Suppressor macrophage treated with lipopolysaccharide for 1 hour (primary cell): ENCODE measurements around the gene MLYCD.

Experiments used
- DNase-seq, 3 donors: peaks; one replicate each; pipeline ENCODE4 v3.0.0-alpha.2; 2020 to 2022

MLYCD gene

DNA sequence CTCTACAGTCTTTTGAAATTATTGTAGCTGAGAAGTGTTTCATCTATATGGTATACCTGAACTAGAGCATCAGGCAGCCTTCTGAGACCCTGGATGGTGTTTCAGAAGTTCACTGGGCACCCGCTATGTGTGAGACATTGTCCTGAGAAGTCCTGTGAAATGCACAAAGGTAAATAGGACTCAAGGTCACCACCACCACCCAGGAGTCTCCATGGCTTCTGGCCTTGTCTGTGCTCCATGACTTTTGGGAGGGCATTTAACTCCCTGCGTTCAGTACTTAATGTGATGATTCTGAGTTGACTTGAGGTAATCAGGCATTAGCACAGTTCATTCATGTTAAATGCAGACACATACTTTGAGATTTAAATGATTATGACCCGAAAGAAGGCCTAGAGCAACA is 1.1 kb downstream of the MLYCD start:
- DNase-seq = no peak

DNA sequence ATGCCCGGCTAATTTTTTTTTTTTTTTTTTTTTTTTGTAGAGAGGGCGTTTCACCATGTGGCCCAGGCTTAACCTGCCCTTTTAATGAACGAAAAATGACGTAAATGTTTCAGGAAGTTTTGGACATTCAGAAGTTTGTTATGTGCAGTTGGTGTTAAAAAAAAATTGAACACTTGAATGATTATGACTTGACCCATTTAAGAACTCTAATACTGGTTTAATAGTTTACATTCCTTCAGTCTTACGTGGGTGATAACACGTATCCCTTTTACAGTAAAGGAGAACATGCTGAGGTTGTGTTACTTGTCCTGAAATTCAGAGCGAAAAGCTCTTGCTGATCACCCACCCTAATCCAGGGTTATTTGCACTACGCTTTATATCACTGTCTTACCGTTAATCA is 1.7 kb downstream of the MLYCD start:
- no peak for DNase-seq

DNA sequence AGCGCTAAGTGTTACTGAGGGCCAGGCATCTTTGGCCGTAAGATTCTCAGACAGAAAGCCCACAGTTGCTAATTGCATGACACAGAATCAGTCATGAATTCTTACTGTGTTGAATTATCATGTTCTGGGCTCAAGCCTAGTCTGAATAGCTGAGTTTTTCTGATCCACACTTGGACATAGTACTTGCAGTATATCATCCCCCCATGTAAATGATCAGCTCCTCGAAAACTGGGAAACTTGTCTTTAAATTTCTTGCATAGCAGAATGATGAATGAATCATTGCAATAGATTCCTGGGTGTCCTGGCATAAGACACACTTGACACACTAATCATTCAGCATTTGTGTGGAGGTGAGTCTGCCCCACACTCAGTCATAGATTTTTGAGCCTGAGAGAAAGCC is 2.2 kb downstream of the MLYCD start:
- DNase-seq = no peak

DNA sequence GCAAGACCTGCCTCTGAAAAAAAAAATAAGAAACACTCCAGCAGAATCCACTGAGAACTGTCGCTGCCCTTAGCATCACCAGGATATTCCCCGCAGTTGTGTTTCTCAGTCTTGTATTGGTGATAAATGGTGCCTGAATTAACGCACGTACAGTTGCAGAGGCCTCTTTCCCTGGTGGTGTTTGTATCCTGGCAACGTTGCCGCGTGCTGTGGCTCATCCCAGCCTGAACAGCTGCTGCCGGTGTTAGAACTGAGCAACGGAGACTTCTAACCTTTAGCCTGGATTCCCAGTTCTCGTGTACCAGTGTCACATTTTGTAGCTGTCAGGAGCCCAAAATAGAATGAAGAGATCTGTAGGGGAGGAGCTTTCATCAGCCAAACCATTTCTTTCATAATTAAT is 4.8 kb downstream of the MLYCD start:
- no peak for DNase-seq

DNA sequence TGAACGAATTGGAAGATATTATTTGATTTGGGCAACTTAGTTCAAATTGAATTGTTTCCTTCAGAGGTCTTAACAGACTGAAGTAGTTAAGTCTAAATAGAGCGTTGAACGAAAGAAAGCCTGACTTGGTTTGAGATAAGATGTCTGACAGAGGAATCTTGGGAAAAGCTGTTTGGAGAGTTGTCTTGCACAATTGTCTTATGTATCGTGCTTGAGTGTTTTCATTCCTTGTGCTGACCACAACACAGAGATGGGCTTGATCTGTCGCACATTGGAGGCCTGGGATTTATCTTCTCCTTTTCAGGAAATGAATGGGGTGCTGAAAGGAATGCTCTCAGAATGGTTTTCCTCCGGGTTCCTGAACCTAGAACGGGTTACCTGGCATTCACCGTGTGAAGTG is 7.8 kb downstream of the MLYCD start:
- DNase-seq = no peak

DNA sequence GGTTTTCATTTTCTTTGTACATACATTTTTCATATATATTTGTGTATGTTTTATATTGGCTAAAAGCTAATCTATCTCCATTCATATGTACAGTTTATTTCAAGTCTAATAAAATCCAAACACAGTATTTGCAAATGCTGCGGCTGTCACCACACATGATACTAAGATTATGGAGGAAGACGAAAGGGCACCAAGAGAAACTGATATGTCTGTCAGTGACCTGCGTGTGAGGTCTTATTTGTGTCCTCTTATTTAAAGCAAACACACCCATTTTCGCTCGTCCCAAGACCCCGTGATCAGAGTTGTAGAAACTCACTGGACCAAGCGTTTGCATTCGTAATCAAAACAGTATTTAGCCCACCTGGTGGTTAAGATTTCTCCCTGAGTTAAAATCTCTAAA is 8.2 kb downstream of the MLYCD start:
- DNase-seq = no peak

DNA sequence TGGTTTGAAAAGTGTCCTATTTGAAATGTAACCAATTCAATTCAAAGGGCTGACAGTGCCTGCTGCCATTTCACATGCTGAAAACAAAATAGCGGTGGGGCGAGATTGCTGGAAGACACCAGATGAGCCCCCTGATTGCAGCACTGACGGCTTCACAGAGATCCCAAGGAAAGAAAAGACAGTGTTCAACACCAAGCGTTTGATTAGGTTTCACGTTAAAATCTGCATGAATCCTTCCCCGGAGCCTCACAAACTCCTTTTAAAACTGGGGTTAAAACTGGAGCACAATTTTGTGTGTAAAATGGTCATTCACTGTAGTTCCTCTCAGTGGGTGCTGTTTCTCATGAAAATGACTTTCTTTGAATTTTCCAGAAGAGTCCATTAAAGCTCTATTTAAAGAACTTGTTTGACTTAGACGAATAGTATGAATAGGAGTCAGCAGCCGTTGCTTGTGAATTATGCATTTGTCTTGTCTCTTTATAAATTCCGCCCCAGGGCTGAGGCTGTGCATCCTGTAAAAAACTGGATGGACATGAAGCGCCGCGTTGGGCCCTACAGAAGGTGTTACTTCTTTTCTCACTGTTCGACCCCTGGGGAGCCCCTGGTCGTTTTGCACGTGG is 8.8 kb downstream of the MLYCD start:
- DNase-seq = no peak

DNA sequence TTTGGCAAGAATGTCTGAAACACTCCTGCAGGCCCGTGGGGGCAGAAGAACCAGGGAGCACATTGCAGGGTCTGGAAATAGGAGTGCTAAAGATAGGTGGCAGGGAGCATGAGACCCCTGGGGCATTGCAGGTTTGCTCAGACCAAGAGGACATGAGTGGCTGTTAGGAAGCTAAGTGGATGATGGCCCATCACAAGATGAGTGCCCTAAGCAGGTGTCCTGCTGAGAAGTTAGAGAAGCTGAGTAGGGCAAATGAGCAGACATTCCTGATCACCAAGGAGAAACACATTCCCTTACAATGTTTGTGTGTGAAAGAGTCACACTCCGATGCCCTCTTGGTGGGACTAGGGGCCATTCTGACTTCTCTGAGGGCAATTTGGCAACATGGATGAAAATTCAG is 9.9 kb downstream of the MLYCD start:
- no peak for DNase-seq

DNA sequence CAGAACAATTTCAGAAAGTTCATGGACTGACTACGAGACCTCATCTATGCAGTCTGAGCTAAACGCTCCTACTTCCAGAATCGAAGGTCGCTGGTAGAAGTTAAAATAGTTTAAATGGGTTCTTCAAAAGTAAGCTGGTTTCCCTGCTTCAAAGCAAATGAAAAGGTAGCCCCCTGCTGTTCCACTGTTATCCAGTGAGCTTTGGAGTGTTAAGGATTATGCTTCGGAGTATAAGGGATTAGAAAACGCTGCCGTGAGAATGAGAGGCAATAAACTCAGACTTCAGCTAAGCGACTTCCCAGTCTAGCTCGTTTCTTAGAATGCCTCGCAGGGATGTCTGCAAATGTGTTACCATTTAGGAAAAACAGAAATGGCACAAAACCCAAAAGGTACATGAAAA is 12.4 kb downstream of the MLYCD start:
- DNase-seq = no peak

DNA sequence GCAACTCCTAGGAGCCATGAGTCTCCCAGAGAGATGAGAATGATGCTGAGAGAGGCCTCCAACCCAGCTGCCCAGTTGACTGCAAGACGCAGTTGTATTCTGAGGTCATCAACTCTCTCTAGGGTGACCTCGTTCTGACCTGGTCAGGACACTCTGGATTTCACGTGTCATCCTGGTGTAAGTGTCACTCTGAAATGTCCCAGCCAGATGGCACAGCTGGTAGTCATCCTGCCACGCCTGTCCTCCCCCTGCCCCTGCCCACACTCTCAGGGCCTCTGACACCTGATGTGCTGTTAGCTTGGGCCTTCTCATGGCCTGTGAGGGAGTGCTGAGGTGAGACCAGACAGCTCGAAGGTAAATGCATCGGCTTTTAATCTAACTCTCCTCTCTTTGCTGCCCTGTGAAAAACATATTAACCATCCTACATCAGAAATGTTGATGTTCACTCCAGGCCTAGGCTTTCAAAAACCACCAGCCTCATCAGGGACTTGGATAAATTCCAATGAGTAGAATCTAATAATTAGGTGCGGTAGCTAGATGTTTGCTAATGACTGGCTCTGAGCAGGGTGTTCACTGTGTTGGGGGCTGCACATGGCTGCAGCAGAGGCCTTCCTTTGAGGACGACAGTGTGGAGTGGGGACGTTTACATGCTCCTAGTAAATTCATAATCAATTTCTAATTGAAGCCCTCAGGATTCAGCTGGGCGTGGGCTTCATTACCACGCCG is 13.8 kb downstream of the MLYCD start:
- no peak for DNase-seq

DNA sequence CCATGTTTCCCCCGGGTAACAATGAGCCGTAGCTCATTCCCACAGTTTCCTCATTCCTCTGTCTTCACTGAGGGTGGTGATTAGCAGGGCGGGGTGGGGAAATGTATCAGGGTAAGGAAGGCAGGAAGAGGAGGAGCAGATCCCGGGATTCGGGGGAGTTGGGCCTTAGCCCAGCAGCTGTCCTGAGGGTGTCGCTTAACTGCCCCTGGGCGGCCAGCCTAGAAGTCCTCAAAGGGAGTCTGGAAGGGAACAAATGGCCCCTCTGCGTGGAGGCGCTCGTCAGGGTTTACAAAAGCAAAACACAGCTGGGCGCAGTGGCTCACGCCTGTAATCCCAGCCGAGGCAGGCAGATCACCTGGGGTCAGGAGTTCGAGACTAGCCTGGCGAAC is 14.3 kb downstream of the MLYCD start:
- no peak for DNase-seq

DNA sequence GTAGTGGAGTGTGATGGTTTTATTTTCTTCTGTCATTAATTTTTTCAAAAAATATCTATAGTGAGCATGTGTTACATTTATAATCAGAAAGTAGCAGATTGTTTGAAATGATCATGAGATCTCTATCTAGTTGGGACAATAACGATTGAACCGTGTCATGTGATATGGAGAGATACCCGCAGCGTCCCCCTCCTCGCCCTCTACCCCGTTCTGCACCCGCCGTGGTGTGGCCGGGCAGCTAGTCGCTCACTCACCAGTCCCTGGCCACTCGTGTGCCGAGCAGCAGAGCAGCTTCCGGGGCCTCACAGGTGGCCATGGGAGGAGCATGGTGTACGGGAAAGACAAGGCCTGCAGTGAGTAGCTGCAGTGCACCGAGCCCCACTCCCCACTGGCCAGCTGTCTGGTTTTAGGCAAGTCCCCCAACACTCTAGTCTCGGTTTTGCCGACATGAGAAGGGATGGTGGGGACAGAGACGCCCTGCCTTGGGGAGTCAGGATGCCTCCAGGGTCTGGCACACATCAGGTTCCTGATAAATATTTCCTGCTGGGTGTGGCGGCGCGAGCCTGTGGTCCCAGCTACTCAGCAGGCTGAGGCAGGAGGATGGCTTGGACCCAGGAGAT is 15.3 kb downstream of the MLYCD start:
- DNase-seq = no peak

DNA sequence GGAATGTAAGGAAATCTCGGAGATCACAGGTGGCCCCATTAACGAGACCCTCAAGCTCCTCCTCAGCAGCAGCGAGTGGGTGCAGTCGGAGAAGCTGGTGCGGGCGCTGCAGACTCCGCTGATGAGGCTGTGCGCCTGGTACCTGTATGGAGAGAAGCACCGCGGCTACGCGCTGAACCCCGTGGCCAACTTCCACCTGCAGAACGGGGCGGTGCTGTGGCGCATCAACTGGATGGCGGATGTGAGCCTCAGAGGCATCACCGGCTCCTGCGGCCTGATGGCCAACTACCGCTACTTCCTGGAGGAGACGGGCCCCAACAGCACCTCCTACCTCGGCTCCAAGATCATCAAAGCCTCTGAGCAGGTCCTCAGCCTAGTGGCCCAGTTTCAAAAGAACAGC is 16.2 kb downstream of the MLYCD start:
- no peak for DNase-seq

DNA sequence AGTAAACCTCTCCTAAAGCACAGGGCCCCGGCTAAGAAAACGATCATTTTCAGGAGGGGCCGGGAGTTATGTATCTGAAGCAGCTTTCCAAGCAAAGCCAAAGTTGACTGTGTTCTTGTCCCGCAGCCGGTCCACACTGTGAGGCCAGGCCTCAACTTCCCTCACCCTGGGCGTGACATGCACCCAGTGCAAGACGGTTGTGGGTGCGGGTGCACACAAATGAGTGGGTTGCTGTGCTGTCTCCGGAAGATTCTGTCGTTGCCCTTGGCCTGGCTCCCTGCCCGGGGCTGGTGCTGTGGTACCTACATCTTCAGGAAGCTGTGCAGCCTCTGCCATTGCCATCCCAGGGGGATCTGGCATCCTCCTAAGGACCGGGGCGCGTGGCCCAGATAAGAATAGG is 16.6 kb downstream of the MLYCD start:
- DNase-seq = no peak

DNA sequence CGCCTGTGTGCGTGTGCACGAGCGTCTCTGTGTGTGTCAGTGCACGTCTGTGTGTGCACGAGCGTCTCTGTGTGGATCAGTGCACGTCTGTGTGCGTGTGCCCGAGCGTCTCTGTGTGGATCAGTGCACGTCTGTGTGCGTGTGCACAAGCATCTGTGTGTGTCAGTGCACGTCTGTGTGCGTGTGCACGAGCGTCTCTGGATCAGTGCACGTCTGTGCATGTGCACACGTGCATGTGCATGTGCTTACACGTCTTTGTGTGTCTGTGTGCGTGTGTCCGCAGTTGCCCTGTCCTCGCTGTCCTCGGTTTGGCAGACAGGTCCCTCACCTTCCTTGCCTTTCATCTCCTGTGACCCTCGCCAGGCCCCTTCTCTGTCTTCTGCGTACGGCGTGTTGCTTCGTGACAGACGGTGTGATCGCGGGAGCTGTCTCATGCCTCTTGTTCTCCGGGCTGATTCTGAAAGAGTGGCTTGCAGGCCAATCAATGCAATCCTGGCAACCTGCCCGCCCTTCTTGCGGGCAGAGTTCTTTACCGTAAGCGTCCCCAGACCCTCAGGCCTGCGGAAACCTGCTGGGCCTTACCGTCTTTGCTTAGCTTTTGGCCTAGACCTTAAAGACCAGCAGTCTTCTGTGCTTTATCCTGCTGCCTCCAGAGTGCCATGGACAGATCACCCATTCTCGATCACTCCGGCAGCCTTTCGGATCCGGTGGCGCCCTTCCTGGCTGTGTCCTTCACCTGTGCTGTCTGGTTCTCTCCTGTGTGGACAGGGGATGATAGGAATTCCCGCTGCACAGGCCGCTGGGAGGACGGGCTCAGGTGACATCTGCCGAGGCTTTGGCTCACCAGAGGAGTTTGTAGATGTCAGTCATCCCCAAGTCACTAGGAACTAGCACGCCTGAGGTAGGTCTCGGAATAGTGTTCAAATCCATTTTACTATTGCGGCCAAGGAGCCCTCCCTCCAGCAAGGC is 18.5 kb downstream of the MLYCD start:
- DNase-seq = no peak

DNA sequence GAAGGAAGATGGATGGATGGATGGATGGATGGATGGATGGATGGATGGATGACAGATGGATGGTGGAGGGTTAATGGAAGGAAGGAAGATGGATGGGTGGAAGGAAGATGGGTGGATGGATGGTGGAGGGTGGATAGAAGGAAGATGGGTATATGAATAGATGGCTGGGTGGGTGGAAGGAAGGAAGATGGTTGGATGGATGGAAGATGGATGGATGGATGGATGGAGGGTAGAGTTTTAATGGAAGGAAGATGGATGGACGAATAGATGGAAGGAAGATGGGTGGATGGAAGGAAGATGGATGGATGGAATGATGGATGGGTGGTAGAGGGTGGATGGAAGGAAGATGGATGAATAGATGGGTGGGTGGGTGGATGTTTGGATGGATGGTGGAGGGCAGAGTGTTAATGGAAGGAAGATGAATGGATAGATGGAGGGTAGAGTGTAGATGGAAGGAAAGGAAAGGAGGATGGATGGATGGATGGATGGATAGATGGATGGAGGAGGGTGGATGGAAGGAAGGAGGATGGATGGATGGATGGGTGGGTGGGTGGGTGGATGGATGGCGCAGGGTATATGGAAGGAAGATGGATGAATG is 22.1 kb downstream of the MLYCD start:
- no peak for DNase-seq

DNA sequence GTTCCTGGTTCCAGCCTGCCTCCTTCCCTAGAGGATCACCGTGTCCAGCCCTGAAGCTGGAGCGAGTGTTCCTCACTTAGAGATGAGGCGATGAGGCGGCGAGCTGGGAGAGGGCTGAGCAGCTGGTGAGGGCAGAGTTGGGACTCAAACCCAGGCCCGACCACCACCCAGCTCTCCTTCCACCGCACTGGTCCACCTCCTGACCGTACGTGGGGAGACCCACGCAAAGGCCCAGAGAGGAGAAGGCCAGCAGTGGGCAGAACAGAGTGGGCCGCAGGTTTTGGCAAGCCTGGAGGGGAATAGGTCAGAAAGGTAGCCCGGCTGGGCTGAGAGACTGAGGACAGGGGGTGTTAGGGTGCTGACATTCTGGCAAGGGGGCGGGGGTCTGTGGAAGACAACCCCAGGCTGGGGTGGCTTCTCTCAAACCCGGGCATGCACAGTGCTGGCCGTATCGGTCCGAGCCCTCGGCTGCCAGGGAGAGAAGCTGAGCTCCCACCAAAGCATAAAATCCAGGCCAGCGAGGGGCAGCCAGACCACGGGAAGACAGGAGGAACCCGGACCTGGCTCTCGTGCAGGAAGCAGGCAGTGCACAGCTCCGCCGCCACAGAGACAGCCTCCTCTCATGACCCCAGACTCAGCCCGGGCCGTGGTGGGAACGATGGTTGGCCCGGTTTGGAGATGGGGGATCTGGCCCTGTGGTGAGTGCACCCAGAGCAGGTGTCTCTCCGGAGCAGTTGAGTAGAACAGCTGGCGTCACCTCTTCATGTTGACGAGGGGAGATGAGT is 24.9 kb downstream of the MLYCD start:
- DNase-seq = no peak

DNA sequence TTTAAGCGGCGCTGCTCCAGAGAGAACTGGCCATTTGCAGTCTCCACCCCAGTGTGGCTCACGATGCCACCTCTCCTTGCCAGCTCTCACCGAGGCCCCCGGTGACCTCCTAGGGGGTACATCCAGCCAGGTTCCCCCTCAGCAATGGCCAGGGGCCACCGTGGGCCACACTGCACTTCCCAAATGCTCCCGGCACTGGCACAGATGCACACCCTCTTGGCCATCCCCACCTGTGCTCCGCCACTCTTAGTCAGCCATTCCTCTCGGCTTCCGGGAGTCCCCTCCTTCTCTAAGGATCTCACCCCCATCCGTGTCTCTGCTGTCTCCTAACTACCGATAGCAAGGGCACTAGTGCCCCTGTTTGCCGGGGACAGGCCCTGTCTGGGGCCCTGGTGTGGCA is 25.8 kb downstream of the MLYCD start:
- no peak for DNase-seq

DNA sequence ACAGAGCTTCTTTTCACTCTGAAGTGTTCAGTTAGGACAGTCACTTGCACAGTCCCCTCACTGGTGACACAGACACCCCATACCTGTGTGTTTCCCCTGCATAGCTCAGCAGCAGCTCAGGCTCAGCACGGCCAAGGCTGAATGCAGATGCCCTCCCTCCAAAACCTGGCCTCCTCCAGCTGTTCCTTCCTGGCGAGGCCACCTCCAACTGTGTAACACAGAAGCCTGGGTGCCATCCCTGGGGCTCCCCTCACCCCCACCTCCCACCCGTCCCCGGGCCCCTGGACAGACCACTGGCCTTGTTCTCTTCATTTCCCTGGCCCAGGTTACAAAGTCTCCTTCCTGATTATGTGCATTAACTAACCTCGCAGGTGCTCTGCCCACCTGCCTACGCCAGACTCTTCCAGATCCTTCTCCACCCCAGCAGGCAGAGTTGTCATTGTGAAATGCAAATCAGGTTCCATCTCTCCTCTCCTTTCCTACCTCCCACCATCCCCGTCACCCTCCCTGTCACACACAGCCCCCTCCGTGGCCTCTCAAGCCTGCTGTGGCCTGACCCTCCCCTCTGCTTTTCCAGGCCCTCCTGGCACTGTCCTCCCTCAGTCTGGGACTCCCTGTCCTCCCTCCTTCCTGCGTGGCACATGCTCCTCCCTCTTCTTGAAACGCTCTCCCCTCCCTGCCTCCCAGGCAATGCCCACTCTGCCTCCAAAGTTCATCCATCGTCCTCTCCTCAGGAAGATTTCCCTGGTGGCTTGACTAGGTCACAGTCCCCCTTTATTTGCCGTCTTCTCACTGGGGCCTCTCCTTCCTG is 26.4 kb downstream of the MLYCD start:
- DNase-seq = no peak

DNA sequence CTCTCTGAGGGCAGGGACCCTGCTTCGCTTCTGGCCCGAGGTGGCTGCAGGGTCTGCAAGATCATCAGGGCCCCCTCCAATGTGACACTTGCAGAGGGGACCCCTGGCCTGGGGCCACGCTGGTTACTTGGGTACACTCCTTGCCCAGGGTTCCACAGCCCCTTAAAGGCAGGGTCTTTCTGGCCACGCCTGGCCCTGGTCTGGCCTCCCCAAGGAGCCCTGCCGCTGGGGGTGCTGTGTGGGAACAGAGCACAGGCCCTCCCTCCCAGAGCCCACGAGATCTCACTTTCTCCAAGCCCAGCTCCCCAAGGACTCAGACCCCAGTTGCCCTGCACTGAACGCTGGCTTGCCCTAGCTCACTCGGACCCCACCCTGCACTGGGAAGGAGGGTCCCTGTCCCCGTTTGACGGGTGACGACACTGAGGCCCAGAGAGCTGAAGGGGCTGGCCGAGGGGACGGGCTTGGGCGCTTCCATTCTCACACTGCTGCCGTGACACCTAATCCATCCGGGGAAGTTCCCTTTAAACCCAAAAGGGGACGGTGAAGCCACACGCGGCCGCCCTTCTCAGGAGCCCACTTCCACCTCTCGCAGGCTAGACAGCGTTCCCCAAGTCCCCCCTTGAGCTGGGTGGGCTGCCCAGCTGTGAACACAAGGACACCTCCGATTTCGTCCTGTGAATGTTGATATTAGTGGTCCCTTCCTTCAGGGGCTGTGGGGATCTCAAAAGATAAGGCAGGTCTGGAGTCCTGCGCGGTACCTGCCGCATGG is 27.2 kb downstream of the MLYCD start:
- DNase-seq = no peak
